Choroid plexus epithelial cell (primary cell): ENCODE data around the gene SLC6A3.

Experiments
- DNase-seq: peaks from one replicate; pipeline ENCODE4 v3.0.0-alpha.2; 2010; ENCODE audit warnings: low read depth
- H3K4me3 ChIP-seq: 2 replicates; pipeline ENCODE4 v1.5.1; 2011; ENCODE audit warnings: low read depth, mild to moderate bottlenecking, control low read depth, low read length, moderate library complexity
- TF ChIP-seq, protein P1 (sequence below): conservative IDR thresholded peaks from 2 replicates; pipeline ENCODE4 v1.5.1; 2011; ENCODE audit warnings: low read depth, mild to moderate bottlenecking, control low read depth, inconsistent platforms, low read length, moderate library complexity

The SLC6A3 gene

DNA sequence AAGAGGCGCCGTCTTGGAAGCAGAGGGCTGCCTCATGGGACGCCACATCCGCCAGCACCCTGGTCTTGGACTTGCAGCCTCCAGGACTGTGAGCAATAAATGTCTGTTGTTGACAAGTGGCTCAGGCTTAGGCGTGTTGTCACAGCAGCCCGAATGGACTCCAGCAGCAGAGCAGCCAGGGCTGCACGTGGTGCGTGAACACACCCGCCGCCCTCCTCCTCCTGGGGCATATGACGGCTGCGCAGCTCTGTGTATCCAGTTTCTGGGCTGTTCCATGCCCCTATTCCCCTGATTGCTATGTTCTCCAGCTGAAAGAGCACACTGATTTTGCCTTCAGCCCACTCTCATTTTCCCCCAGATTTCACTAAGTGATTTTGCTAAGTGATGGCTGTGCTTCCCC lies 64.3 kb downstream of the SLC6A3 start:
- no peak overlapping the region for H3K4me3 ChIP-seq
- TF ChIP-seq, protein P1, sequence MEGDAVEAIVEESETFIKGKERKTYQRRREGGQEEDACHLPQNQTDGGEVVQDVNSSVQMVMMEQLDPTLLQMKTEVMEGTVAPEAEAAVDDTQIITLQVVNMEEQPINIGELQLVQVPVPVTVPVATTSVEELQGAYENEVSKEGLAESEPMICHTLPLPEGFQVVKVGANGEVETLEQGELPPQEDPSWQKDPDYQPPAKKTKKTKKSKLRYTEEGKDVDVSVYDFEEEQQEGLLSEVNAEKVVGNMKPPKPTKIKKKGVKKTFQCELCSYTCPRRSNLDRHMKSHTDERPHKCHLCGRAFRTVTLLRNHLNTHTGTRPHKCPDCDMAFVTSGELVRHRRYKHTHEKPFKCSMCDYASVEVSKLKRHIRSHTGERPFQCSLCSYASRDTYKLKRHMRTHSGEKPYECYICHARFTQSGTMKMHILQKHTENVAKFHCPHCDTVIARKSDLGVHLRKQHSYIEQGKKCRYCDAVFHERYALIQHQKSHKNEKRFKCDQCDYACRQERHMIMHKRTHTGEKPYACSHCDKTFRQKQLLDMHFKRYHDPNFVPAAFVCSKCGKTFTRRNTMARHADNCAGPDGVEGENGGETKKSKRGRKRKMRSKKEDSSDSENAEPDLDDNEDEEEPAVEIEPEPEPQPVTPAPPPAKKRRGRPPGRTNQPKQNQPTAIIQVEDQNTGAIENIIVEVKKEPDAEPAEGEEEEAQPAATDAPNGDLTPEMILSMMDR, result no peak
- no peak for DNase-seq

DNA sequence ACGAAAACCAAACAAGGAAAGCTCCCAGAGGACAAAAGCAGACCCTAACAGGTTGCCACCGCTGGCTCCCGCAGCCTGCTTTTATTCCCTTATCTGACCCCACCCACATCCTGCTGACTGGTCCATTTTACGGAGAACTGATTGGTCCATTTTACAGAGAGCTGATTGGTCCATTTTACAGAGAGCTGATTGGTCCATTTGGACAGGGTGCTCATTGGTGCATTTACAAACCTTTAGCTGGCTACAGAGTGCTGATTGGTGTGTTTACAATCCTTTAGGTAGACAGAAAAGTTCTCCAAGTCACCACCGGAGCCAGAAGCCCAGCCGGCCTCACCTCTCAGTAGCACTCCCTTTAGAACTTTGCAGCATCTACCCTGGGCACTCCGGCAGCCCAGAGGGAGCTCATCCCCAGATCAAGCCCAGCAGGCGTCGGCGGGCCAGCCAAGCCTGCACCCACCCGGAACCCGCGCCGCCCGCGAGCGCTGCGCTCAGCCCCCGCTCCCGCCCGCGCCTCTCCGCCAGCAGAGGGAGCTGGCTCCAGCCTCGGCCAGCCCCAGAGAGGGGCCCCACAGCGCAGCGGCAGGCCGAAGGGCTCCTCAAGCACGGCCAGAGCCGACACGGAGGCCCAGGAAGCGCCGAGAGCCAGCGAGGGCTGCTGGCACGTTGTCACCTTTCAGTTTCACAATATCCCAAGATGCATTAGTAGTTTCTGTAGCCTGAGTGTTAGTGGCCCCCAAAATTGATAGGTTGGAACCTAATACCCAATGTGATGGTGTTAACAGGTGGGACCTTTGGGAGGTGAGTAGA lies 65.0 kb downstream of the SLC6A3 start:
- TF ChIP-seq, protein P1, result peak; percentile 43
- DNase-seq, result peak; percentile 43
- H3K4me3 ChIP-seq, result no peak overlapping the region

DNA sequence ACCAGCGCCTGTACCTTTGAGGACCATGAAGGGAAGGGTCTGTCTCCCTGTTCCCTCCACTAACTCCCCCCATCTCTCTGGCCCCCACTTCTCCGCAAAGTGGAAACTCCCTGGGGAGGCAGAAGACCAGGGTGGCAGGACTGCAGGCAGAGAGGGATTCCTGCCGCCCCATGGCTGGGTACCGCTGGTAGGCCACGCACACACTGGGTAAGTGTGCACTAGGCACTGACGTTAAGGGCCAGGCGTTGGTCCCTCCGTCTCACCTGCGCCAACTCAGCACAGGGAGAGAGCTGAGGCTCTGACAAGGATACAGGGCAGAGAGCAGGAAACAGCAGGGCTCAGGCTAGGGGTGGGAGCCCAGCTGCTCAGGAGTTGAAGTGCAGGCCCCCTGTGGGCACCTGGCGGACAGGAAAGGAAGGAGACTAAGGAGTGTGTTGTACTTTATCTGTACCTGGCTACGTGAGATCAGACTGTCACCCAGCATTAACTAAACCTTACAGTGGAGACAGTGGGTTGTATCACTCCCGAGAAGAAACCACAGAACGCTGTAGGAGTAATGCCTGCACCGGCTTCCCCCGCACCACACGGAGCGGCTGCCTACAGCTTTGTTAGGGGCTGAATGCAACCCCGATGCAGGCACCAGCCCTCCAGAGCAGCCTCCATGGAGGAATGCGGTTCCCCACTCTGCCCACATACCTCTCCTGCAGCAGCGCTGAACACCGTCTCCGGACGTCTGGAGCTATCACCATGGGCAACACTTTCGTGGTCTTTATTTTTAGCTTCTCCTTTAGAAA lies 66.2 kb downstream of the SLC6A3 start:
- no peak for DNase-seq
- TF ChIP-seq, protein P1, result no peak
- H3K4me3 ChIP-seq, result no peak overlapping the region

DNA sequence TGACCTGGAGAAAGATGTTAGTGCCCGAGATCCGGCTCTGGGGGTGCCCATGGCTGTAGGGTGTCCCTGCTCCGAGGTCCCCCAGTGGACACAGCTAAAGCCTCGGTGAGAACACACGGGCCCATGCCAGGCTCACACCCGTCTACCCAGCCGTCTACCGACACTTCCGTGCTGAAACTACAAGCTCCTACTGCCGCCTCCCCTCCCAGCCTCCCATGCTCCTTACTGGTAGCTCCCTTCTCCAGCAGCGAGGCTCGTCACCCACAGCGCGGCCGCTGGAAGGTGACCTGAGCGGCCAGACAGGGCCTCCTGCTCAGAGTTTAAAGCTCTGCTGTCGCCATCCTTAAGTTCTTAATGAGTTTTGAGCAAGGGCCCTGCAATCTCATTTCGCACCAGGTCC lies 67.1 kb downstream of the SLC6A3 start:
- H3K4me3 ChIP-seq, result no peak overlapping the region
- no peak for DNase-seq
- TF ChIP-seq, protein P1, result no peak

DNA sequence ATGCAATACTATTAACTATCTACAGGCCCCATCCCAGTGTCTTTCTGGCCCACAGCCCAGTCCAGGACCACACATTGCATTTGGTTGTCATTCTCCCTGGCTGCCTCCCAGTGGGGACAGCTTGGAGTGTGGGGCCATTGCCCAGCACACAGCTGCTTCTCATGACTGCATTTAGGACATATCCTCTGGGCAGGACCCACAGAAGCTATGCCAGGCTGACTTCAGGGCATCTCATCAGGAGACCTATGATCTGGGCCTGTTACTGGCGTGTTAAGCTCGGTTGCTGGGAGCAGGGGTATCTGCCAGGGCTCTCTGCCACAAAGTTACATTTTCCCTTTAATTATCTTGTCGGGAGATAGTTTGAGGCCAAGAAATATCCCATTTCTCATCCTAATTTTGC lies 68.3 kb downstream of the SLC6A3 start:
- TF ChIP-seq, protein P1, result no peak
- no peak for DNase-seq
- no peak overlapping the region for H3K4me3 ChIP-seq

DNA sequence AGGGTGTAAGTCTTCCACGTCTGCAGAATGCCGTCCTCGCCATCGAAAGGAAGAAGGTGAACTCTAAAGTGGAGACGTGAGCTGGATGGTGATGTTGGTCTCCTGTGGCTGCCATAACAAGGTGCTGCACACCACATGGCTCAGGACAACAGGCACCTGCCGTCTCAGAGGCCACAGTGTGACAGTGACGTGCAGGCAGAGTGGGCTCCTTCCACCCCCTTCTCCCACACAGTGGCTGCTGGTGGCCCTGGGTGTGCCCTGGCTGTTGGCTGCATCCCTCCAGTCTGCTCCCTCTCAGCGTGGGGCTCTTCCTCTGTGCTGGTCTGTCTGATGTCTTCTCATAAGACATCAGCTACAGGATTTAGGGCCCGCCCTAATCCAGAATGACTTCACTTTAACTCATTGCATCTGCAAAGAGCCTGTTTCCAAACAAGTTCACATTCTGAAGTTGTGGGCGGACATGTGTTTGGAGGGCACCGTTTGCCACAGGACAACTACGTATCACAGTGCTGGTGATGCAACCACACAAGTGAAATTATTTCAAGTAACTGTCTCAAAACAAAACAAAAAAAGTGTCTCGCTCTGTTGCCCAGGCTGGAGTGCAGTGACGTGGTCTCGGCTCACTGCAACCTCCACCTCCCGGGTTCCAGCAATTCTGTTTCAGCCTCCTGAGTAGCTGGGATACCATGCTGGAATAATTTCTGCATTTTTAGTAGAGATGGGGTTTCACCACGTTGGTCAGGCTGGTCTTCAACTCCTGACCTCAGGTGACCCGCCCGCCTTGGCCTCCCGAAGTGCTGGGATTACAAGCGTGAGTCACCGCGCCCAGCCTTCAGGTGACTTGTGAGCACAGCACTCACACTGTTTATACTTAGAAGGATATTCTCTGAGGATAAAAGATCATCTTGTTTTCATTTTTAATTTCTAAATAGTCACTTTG lies 69.1 kb downstream of the SLC6A3 start:
- no peak overlapping the region for H3K4me3 ChIP-seq
- no peak for DNase-seq
- TF ChIP-seq, protein P1, result no peak
